ENCODE measurements around the gene RBX1. TPM values are rescaled to one million over a fixed set of nuclear protein-coding genes. Genes with fewer than 3 reads are reported as not detected.

Gene RBX1
- total RNA-seq, 4 donors from 2014 or later = 25.9 to 37.5 (median 27.2) TPM

- Histone ChIP-seq H3K27ac (no peak overlapping the region), H3K4me3 (no peak overlapping the region), H3K4me1 (no peaks in the 10 kb centered on the region), H3K36me3 (no peaks in the 10 kb centered on the region), H3K9me3 (no peaks in the 10 kb centered on the region), H3K27me3 (no peaks in the 10 kb centered on the region)
- no peak for DNase-seq
- TF ChIP-seq CTCF (IDR thresholded peaks at IDR 0.05) = no peak
- no peak for TF ChIP-seq POLR2A (IDR thresholded peaks at IDR 0.05)
These were observed 28.7 kb downstream of the RBX1 start for GRCh38 chr22:40979871-40980270.

- no peaks in the 10 kb centered on the region for H3K36me3 ChIP-seq
- H3K9me3 ChIP-seq = no peaks in the 10 kb centered on the region
- DNase-seq = peak in 2 of 3 donors; percentile 61 to 69
- no peaks in the 10 kb centered on the region for H3K4me1 ChIP-seq
- no peak overlapping the region for H3K4me3 ChIP-seq
- H3K27ac ChIP-seq = no peak overlapping the region
- TF ChIP-seq CTCF (IDR thresholded peaks at IDR 0.05) = no peak
- TF ChIP-seq POLR2A (IDR thresholded peaks at IDR 0.05) = no peak
- H3K27me3 ChIP-seq = no peaks in the 10 kb centered on the region
These were observed 31.6 kb downstream of the RBX1 start for GRCh38 chr22:40982482-40983385.

GRCh38 chr22:40991298-40991697 lies 40.1 kb downstream of the RBX1 start:
- Histone ChIP-seq H3K27ac (no peak overlapping the region), H3K4me1 (no peaks in the 10 kb centered on the region), H3K36me3 (no peaks in the 10 kb centered on the region), H3K9me3 (no peaks in the 10 kb centered on the region), H3K27me3 (no peaks in the 10 kb centered on the region), H3K4me3 (no peak overlapping the region)
- DNase-seq = no peak
- TF ChIP-seq CTCF (IDR thresholded peaks at IDR 0.05) = no peak
- TF ChIP-seq POLR2A (IDR thresholded peaks at IDR 0.05) = no peak

GRCh38 chr22:40995821-40996220 lies 44.6 kb downstream of the RBX1 start:
- H3K27me3 ChIP-seq = no peaks in the 10 kb centered on the region
- no peaks in the 10 kb centered on the region for H3K4me1 ChIP-seq
- H3K4me3 ChIP-seq = no peak overlapping the region
- TF ChIP-seq CTCF (IDR thresholded peaks at IDR 0.05) (no peak), POLR2A (IDR thresholded peaks at IDR 0.05) (no peak)
- no peak for DNase-seq
- no peak overlapping the region for H3K27ac ChIP-seq
- no peaks in the 10 kb centered on the region for H3K9me3 ChIP-seq
- no peaks in the 10 kb centered on the region for H3K36me3 ChIP-seq

- Histone ChIP-seq H3K27me3 (no peaks in the 10 kb centered on the region), H3K9me3 (no peaks in the 10 kb centered on the region), H3K4me3 (no peak overlapping the region), H3K27ac (no peak overlapping the region), H3K36me3 (no peaks in the 10 kb centered on the region), H3K4me1 (no peaks in the 10 kb centered on the region)
- TF ChIP-seq POLR2A (IDR thresholded peaks at IDR 0.05) (no peak), CTCF (IDR thresholded peaks at IDR 0.05) (no peak)
- no peak for DNase-seq
These were observed 46.3 kb downstream of the RBX1 start for GRCh38 chr22:40997520-40997919.

Measured in Peyer's patch (tissue), 4 donors.